Measurements from ENCODE around the gene RTTN. TPM values are rescaled to one million over a fixed set of nuclear protein-coding genes. Genes with fewer than 3 reads are reported as not detected.

RTTN gene
- total and polyA plus RNA-seq, 2 of the 13 experiments (the other 11 are each of a cell fraction or from before 2014, with no cell fraction given): 5.4 to 18.7 TPM

DNA sequence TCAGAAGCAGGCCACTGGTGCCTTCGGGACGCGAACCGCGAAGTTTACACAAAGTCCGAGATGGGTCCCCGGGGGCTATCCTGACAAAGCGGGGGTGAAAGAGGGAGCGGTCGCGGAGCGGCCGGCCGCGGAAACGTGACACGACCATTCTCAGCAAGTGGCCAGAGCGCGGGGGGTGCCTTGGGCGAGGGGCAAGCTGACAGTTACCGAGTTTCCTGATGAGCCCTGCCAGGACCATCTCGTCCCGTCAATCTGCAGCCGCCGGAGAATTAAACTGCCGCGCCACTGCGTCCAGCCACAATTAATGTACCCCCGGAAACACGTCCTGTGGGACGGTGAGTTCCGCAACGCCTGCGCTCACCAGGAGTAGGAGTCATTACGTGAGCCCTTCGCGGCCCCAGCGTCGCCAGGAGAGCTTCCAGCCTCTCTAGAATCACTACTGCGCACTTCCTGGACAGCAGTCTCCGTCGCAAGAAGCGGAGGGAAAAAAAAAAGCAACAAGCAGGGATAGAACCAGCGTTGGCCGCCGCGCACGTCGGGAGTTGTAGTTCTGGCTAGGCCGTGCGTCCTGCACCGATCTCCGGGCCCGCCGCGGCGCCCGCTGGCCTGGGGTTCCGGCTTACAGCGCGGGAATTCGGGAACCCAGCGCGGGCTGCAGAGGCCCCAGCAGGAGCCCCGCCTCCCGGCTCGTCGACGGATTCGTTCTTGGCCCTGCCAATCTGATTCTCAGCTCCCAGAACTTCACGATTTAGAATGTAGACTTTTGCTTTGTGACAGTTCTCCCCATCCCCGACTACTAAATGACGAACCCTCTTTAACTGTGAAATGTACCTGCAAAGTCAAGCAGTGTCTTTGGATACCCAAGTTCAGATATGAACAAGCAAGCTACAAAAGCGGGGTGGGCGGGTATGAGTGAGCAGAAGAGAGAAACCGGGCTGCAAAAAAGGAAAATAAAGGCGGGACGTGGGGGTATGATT, at the start of gene RTTN (continued):
- no peak for TF ChIP-seq ZBTB43 (CRISPR knock-in tag; conservative IDR thresholded peaks at IDR 0.05)
- no peak for TF ChIP-seq EZH2 (conservative IDR thresholded peaks at IDR 0.05; ENCODE audit: low read depth, low read length)
- no peak for TF ChIP-seq JUN (CRISPR knock-in tag; IDR thresholded peaks at IDR 0.05)
- TF ChIP-seq ZNF430 (CRISPR knock-in tag; IDR thresholded peaks at IDR 0.05): 0 out of 2 replicates have a peak, but pooled peaks have one; percentile 58
- TF ChIP-seq RORA (CRISPR knock-in tag; IDR thresholded peaks at IDR 0.05): 0 out of 2 replicates have a peak, but pooled peaks have one; percentile 55
- TF ChIP-seq ZNF597 (CRISPR knock-in tag; IDR thresholded peaks at IDR 0.05): no peak
- TF ChIP-seq ZNF576 (CRISPR knock-in tag; IDR thresholded peaks at IDR 0.05): no peak; the same call in 1 of the 2 replicates
- TF ChIP-seq MAZ (IDR thresholded peaks at IDR 0.05; ENCODE audit: borderline replicate concordance, low read depth, low read length): no peak
- TF ChIP-seq MAZ (CRISPR knock-in tag; IDR thresholded peaks at IDR 0.05; ENCODE audit: low read depth): peak; percentile 73; the same call in 1 of the 2 replicates
- peak; percentile 78 for TF ChIP-seq ZBTB21 (CRISPR knock-in tag; IDR thresholded peaks at IDR 0.05)
- no peak for TF ChIP-seq ZNF616 (CRISPR knock-in tag; IDR thresholded peaks at IDR 0.05; ENCODE audit: low read depth)
- TF ChIP-seq ZNF18 (CRISPR knock-in tag; IDR thresholded peaks at IDR 0.05; ENCODE audit: insufficient replicate concordance): peak; percentile 20
- TF ChIP-seq NFATC3 (CRISPR knock-in tag; IDR thresholded peaks at IDR 0.05): 0 out of 2 replicates have a peak, but pooled peaks have one; percentile 65
- TF ChIP-seq NRL (CRISPR knock-in tag; IDR thresholded peaks at IDR 0.05; ENCODE audit: borderline replicate concordance): peak; percentile 73; the same call in 1 of the 2 replicates
- TF ChIP-seq MAFK (conservative IDR thresholded peaks at IDR 0.05 in 1 of 2, IDR thresholded peaks at IDR 0.05 in 1 of 2; ENCODE audit: low read length in 2 of 2): no peak
- TF ChIP-seq FOXA3 (CRISPR knock-in tag; IDR thresholded peaks at IDR 0.05): peak; percentile 68
- no peak for TF ChIP-seq MTF2 (CRISPR knock-in tag; IDR thresholded peaks at IDR 0.05; ENCODE audit: borderline replicate concordance)
- peak; percentile 82 for TF ChIP-seq ZFX (CRISPR knock-in tag; IDR thresholded peaks at IDR 0.05; ENCODE audit: low read depth)
- peak; percentile 83; the same call in 1 of the 2 replicates for TF ChIP-seq ZBTB26 (CRISPR knock-in tag; IDR thresholded peaks at IDR 0.05; ENCODE audit: borderline replicate concordance)
- TF ChIP-seq CHD2 (IDR thresholded peaks at IDR 0.05; ENCODE audit: low read depth, low read length): no peak
- no peak for TF ChIP-seq ZNF530 (CRISPR knock-in tag; IDR thresholded peaks at IDR 0.05; ENCODE audit: low read depth)
- no peak for TF ChIP-seq ZFP36L2 (CRISPR knock-in tag; IDR thresholded peaks at IDR 0.05)
- 0 out of 2 replicates have a peak, but pooled peaks have one; percentile 66 for TF ChIP-seq ZNF776 (CRISPR knock-in tag; IDR thresholded peaks at IDR 0.05)
